H9 (cell line): ENCODE data around the gene SHE. TPM values are rescaled to one million over a fixed set of nuclear protein-coding genes. Genes with fewer than 3 reads are reported as not detected.

Experiments
- DNase-seq: peaks from one replicate; pipeline ENCODE4 v3.0.0-alpha.2; 2017
- H2AFZ ChIP-seq: one replicate; pipeline ENCODE4 v1.6.1; 2013; ENCODE audit warnings: mild to moderate bottlenecking, low read length, control low read depth, moderate library complexity
- H2AK5ac ChIP-seq: 2 replicates; pipeline ENCODE4 v1.6.1; 2013; ENCODE audit warnings: low read length, control low read depth, mixed read lengths; ENCODE audit not compliant: insufficient read length
- H2BK120ac ChIP-seq: one replicate; pipeline ENCODE4 v1.6.1; 2013; ENCODE audit warnings: low read depth, mild to moderate bottlenecking, low read length, control low read depth, inconsistent platforms; ENCODE audit not compliant: poor library complexity, severe bottlenecking
- H2BK12ac ChIP-seq: 2 replicates; pipeline ENCODE4 v1.6.1; 2013; ENCODE audit warnings: low read length, control low read depth, mixed read lengths, low read depth; ENCODE audit not compliant: insufficient read length
- H2BK15ac ChIP-seq: 2 replicates; pipeline ENCODE4 v1.6.1; 2013; ENCODE audit warnings: low read depth, low read length, control low read depth
- H2BK20ac ChIP-seq: one replicate; pipeline ENCODE4 v1.6.1; 2013; ENCODE audit warnings: low read depth, mild to moderate bottlenecking, low read length, control low read depth, inconsistent platforms; ENCODE audit not compliant: poor library complexity, severe bottlenecking
- H2BK5ac ChIP-seq: 2 replicates; pipeline ENCODE4 v1.6.1; 2013; ENCODE audit warnings: low read length, control low read depth, mixed read lengths; ENCODE audit not compliant: insufficient read length
- H3K14ac ChIP-seq: 2 replicates; pipeline ENCODE4 v1.6.1; 2013; ENCODE audit warnings: low read length, control low read depth; ENCODE audit not compliant: insufficient read depth
- H3K18ac ChIP-seq: 2 replicates; pipeline ENCODE4 v1.6.1; 2013; ENCODE audit warnings: low read depth, mild to moderate bottlenecking, mixed read lengths, low read length, control low read depth; ENCODE audit not compliant: insufficient read length
- H3K23ac ChIP-seq: 2 replicates; pipeline ENCODE4 v1.6.1; 2013; ENCODE audit warnings: low read length, control low read depth, mixed read lengths, low read depth; ENCODE audit not compliant: insufficient read length
- H3K23me2 ChIP-seq: 2 replicates; pipeline ENCODE4 v1.6.1; 2013; ENCODE audit warnings: low read depth, mild to moderate bottlenecking, mixed read lengths, low read length, control low read depth; ENCODE audit not compliant: insufficient read length, poor library complexity, severe bottlenecking
- H3K27ac ChIP-seq: 2 replicates; pipeline ENCODE4 v1.5.1; 2013; ENCODE audit warnings: low read length, control low read depth, mixed read lengths, low read depth; ENCODE audit not compliant: insufficient read length
- H3K27me3 ChIP-seq: 2 replicates; pipeline ENCODE4 v1.6.1; 2013; ENCODE audit warnings: low read length, control low read depth, inconsistent platforms; ENCODE audit not compliant: insufficient read depth
- H3K4ac ChIP-seq: 2 replicates; pipeline ENCODE4 v1.6.1; 2013; ENCODE audit warnings: low read depth, mild to moderate bottlenecking, control low read depth, inconsistent platforms, low read length, moderate library complexity
- H3K4me1 ChIP-seq: 2 replicates; pipeline ENCODE4 v1.6.1; 2013; ENCODE audit warnings: low read length, control low read depth, inconsistent platforms; ENCODE audit not compliant: insufficient read depth
- H3K4me2 ChIP-seq: 2 replicates; pipeline ENCODE4 v1.6.1; 2013; ENCODE audit warnings: low read length, control low read depth, mixed read lengths; ENCODE audit not compliant: insufficient read length, insufficient read depth
- H3K56ac ChIP-seq: 2 replicates; pipeline ENCODE4 v1.6.1; 2013; ENCODE audit warnings: low read depth, mild to moderate bottlenecking, mixed read lengths, low read length, control low read depth; ENCODE audit not compliant: insufficient read length
- H3K79me1 ChIP-seq: 2 replicates; pipeline ENCODE4 v1.6.1; 2013; ENCODE audit warnings: low read depth, mild to moderate bottlenecking, moderate library complexity, low read length, control low read depth, inconsistent platforms; ENCODE audit not compliant: insufficient read depth, poor library complexity, severe bottlenecking
- H3K79me2 ChIP-seq: 2 replicates; pipeline ENCODE4 v1.6.1; 2013; ENCODE audit warnings: low read length, control low read depth, inconsistent platforms; ENCODE audit not compliant: insufficient read depth
- H3K9ac ChIP-seq: 2 replicates; pipeline ENCODE4 v1.6.1; 2013; ENCODE audit warnings: low read length, control low read depth, mixed read lengths; ENCODE audit not compliant: insufficient read length; ENCODE audit errors: extremely low read depth
- H3K9me3 ChIP-seq: one replicate; pipeline ENCODE4 v1.6.1; 2013; ENCODE audit warnings: low read depth, low read length, inconsistent platforms; ENCODE audit not compliant: control insufficient read depth
- H3T11ph ChIP-seq: one replicate; pipeline ENCODE4 v1.6.1; 2013; ENCODE audit warnings: mild to moderate bottlenecking, low read length, control low read depth, inconsistent platforms
- H4K20me1 ChIP-seq: one replicate; pipeline ENCODE4 v1.6.1; 2013; ENCODE audit not compliant: control insufficient read depth, insufficient read length, insufficient read depth
- H4K5ac ChIP-seq: 2 replicates; pipeline ENCODE4 v1.6.1; 2013; ENCODE audit warnings: low read depth, mild to moderate bottlenecking, mixed read lengths, low read length, control low read depth; ENCODE audit not compliant: insufficient read length
- H4K8ac ChIP-seq: replicated peaks from 2 replicates; pipeline ENCODE4 v1.6.1; 2013; ENCODE audit warnings: low read length, control low read depth, mixed read lengths, low read depth; ENCODE audit not compliant: insufficient read length
- H4K91ac ChIP-seq: 2 replicates; pipeline ENCODE4 v1.6.1; 2013; ENCODE audit warnings: low read depth, mild to moderate bottlenecking, moderate library complexity, mixed read lengths, low read length, control low read depth; ENCODE audit not compliant: insufficient read length
- H3K27ac Mint-ChIP-seq, 3 experiments: 2 replicates in 2 of 3; 3 replicates in 1 of 3; pipeline ENCODE4 v1.8.0; 2020 to 2021; ENCODE audit warnings: mixed read lengths in 3 of 3, mild to moderate bottlenecking in 1 of 3, moderate library complexity in 1 of 3
- H3K27me3 Mint-ChIP-seq: 2 replicates; pipeline ENCODE4 v1.8.0; 2021; ENCODE audit warnings: low read depth, mild to moderate bottlenecking, moderate library complexity, mixed read lengths
- H3K36me3 Mint-ChIP-seq, 3 experiments: 2 replicates in 2 of 3; 3 replicates in 1 of 3; pipeline ENCODE4 v1.8.0; 2020 to 2021; ENCODE audit warnings: low read depth in 3 of 3, mixed read lengths in 3 of 3; ENCODE audit not compliant: insufficient read depth in 1 of 3
- H3K4me1 Mint-ChIP-seq, 2 experiments: 2 replicates each; pipeline ENCODE4 v1.8.0; 2020; ENCODE audit warnings: mixed read lengths in 2 of 2
- H3K4me3 Mint-ChIP-seq, 2 experiments: 2 replicates in 1 of 2; 3 replicates in 1 of 2; pipeline ENCODE4 v1.8.0; 2020 to 2021; ENCODE audit warnings: mild to moderate bottlenecking in 2 of 2, mixed read lengths in 2 of 2, moderate library complexity in 1 of 2
- H3K9me3 Mint-ChIP-seq, 2 experiments: 2 replicates in 1 of 2; 3 replicates in 1 of 2; pipeline ENCODE4 v1.8.0; 2020; ENCODE audit warnings: mild to moderate bottlenecking in 2 of 2, mixed read lengths in 2 of 2, moderate library complexity in 1 of 2
- CTCF ChIP-seq: fragments of 200-600 bp; sonication (generic); conservative IDR thresholded peaks from 3 replicates; pipeline ENCODE4 v1.8.0; 2021; ENCODE audit warnings: antibody characterized with exemption, mild to moderate bottlenecking
- WGBS: extraction: QIAGEN DNeasy Blood & Tissue Kit; methylation state at CpG from one replicate; pipeline ENCODE4 v1.1.7; 2013; ENCODE audit warnings: missing lambda C conversion rate, low lambda C conversion rate, mixed read lengths; ENCODE audit not compliant: insufficient read length; ENCODE audit errors: extremely low coverage; 5-methylcytosine and 5-hydroxymethylcytosine counted together
- total RNA-seq: library from RNA; stranded (reverse); gene quantifications from 2 replicates; pipeline ENCODE4 v1.2.1, GENCODE V29; 2021

Gene SHE
- total RNA-seq, 1 experiment from 2014 or later, result 0.48 TPM

- Histone ChIP-seq H3K9me3 (no peaks in the 10 kb centered on the region), H3K14ac (no peak overlapping the region), H3K79me1 (no peaks in the 10 kb centered on the region), H3K4me1 (no peaks in the 10 kb centered on the region), H2AFZ (no peak overlapping the region), H2BK15ac (no peak overlapping the region), H3K79me2 (no peaks in the 10 kb centered on the region), H2BK12ac (no peak overlapping the region), H3K27me3 (no peaks in the 10 kb centered on the region), H3K27ac (no peak overlapping the region), H4K5ac (no peak overlapping the region), H4K91ac (no peak overlapping the region), H4K20me1 (no peaks in the 10 kb centered on the region), H3K4me2 (no peak overlapping the region), H3K23ac (no peak overlapping the region), H4K8ac (no peak overlapping the region), H3K4ac (no peak overlapping the region), H3K9ac (no peak overlapping the region), H2AK5ac (no peak overlapping the region), H3T11ph (no peak overlapping the region), H3K18ac (no peak overlapping the region), H2BK120ac (no peak overlapping the region), H2BK20ac (no peak overlapping the region), H3K56ac (no peak overlapping the region), H2BK5ac (no peak overlapping the region), H3K23me2 (no peaks in the 10 kb centered on the region)
- Mint-ChIP-seq H3K4me3 (no peak overlapping the region), H3K27ac (no peak overlapping the region), H3K27me3 (peaks cover 25% of the 10 kb centered on the region), H3K36me3 (no peaks in the 10 kb centered on the region), H3K9me3 (no peaks in the 10 kb centered on the region; a peak in 1 of 5 replicates), H3K4me1 (0 out of 4 replicates have a peak, but pooled peaks cover 0 to 3% of the 10 kb centered on the region in 2 experiments)
- TF ChIP-seq CTCF, result no peak
- no CpG with 5 or more reads among the region's 3 CpGs for WGBS
- no peak for DNase-seq
Observed at GRCh38 chr1:154512760-154513159, 10.5 kb upstream of the SHE start.
